GM21576 (cell line): Measurements from ENCODE around the gene EPN2.

Experiments used
- ATAC-seq: cut with Tn5 transposase; IDR thresholded peaks from one replicate; pipeline ENCODE4 v1.9.1; 2021; ENCODE audit warnings: mild to moderate bottlenecking, moderate library complexity; ENCODE audit not compliant: unreplicated experiment

The EPN2 gene

GRCh38 chr17:19377602-19378415 lies 140.6 kb downstream of the EPN2 start:
- ATAC-seq, result peak; percentile 90

DNA sequence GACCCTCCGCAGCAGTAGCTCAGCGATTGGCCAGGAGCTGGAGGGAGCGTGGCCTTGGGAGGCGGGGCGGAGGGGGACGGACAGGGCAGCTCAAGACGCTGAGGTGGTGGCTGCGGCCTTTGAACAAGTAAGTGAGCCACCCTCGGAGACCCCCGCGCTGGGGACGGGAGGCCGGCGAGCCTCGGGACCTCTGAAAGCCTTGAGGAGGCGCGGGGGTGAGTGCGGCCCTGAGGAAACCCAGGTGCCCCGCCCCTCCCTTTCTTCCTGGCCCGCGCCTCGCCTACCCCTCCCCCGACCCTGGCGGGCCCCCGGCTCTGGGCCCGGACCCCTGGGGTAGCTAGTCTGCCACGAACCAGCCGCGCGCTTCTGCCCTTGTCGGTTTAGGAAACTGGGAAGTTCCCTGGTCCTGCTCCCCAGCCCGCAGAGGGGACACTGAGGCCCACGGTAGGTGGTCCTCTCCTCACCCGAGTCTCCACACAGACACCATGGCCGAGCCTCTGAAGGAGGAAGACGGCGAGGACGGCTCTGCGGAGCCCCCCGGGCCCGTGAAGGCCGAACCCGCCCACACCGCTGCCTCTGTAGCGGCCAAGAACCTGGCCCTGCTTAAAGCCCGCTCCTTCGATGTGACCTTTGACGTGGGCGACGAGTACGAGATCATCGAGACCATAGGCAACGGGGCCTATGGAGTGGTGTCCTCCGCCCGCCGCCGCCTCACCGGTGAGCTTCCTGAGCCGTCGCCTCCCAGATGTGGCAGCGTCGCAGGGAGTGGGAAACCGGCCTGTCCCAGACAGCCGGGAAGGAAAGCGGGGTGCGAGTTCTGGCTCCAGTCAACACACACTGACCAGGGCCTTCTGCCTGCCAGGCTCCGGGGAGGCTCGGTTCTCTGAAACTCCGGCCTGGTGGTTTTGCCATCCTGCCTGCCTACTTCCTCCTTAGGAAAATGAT lies 141.5 kb downstream of the EPN2 start, which contains the start of gene MAPK7:
Gene MAPK7, plus strand, starts transcription at position 83 of the 945 bp plus-strand sequence. Its CDS starts 403 bp downstream, at position 486.
- ATAC-seq, result peak; percentile 5

DNA sequence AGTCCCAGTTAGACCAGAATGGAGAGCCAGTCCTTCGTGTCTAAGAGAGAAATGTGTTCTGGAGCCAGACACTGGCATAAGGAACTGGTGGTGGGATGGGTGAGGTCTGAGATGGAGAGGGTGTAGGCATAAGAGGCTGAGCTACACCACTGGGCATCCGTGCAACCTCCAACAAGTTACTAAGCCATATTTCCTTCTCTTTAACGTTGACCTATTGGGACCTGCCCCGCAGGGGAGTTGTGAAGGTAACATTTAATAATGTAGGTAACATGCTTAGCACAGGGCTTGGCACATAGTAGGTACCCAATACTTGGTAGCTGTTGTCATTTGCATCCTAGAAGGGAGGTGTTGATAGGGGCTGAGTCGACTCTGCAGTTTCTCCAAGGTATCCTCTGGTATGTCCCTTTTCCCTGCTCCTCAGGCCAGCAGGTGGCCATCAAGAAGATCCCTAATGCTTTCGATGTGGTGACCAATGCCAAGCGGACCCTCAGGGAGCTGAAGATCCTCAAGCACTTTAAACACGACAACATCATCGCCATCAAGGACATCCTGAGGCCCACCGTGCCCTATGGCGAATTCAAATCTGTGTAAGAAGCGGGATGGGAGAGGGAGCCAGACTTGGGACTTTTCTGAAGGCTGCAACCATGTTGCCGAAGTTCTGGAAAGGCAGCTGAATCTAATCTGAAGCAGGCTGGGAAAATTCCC lies 142.3 kb downstream of the EPN2 start:
- no peak for ATAC-seq

DNA sequence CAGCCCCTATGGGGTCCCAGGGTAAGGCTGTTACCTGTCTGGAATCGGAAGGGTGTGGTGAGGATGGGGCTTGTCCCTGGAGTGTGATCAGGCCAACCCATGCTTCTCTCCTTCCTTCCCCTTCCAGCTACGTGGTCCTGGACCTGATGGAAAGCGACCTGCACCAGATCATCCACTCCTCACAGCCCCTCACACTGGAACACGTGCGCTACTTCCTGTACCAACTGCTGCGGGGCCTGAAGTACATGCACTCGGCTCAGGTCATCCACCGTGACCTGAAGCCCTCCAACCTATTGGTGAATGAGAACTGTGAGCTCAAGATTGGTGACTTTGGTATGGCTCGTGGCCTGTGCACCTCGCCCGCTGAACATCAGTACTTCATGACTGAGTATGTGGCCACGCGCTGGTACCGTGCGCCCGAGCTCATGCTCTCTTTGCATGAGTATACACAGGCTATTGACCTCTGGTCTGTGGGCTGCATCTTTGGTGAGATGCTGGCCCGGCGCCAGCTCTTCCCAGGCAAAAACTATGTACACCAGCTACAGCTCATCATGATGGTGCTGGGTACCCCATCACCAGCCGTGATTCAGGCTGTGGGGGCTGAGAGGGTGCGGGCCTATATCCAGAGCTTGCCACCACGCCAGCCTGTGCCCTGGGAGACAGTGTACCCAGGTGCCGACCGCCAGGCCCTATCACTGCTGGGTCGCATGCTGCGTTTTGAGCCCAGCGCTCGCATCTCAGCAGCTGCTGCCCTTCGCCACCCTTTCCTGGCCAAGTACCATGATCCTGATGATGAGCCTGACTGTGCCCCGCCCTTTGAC lies 143.5 kb downstream of the EPN2 start:
- ATAC-seq, result no peak

DNA sequence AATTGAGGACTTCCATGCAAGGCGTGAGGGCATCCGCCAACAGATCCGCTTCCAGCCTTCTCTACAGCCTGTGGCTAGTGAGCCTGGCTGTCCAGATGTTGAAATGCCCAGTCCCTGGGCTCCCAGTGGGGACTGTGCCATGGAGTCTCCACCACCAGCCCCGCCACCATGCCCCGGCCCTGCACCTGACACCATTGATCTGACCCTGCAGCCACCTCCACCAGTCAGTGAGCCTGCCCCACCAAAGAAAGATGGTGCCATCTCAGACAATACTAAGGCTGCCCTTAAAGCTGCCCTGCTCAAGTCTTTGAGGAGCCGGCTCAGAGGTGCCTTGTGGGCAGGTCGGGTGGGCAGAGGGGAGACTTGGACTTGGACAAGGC lies 144.2 kb downstream of the EPN2 start:
- ATAC-seq, result no peak

- no peak for ATAC-seq
These were observed 144.7 kb downstream of the EPN2 start for GRCh38 chr17:19381741-19382444.

GRCh38 chr17:19382531-19383444 lies 145.6 kb downstream of the EPN2 start:
- ATAC-seq, result no peak

DNA sequence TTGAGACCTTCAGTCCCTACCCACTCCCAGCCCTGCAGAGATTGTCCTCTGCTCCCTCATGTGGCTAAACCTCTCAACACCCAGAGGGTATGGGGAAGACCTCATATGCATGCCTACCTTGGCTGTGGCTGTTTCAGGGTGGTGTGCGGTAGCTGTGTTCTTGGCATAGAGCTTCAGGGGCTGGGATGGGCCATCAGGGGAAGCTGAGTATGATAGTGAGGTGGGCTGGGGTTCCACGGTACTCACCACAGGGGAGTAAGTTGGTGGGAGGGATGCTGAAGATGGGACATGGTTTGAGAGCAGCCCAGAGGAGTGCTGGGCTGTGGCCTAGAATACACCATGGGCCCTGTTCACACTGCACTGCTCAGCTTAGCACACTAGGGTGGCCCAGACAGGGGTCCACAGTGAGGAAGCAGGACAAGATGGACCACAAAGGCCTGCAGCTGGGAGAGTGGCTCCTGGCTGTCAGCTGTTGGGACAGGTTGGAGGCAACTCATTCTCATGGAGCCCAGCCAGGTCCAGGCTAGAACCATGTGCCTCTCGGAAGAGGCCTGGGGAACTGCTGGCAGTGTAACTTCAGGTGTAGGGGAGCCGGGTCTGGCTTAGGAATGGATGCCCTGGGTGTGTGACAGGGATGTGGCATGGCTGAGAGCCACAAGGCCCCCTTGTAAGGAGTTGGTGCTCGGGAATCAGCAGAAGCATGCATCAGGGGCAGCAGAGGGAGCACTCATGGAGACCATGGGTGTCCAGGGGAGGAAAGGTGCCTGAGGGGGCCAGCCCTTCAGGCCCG lies 146.7 kb downstream of the EPN2 start:
- ATAC-seq, result no peak

DNA sequence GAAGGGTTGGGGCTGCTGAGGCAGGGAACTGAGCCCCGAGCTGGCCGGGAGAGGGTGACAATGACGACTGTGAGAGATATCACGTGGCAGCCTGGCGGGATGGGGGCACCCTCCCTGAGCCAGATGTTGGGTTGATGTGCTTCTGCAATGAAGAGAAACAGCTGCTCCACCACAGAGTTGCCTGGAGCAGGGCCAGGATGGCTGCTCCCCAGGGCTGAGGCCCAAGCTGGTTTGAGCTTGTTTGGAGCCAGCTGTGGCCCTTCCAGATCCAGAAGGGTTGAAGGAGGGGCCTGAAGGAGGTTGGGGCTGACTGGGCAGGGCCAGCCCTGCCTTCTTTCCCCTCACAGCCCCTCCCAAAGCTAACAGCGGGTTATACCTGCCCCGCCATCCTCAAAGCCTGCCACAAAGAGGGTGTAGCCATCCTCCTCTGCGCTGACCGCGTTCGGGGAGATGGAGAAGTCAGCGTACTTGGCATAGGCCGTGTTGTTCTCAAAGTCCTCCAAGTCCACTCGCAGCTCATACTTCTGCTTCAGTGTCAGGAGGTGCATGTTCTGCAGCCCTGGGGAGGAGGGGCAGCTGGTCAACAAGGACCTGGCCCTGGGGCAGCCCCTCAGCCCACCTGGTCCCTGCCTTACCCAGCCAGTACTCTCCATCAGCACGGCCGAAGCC lies 147.7 kb downstream of the EPN2 start:
- ATAC-seq, result no peak

GRCh38 chr17:19385521-19385983 lies 148.4 kb downstream of the EPN2 start:
- ATAC-seq, result no peak
